GM10847 (cell line): ENCODE measurements around the gene COL20A1.

Experiments used
- POLR2A ChIP-seq: IDR thresholded peaks from 2 replicates; pipeline ENCODE4 v1.6.1; 2011; ENCODE audit not compliant: insufficient read length; ENCODE audit errors: extremely low read depth

Gene COL20A1

DNA sequence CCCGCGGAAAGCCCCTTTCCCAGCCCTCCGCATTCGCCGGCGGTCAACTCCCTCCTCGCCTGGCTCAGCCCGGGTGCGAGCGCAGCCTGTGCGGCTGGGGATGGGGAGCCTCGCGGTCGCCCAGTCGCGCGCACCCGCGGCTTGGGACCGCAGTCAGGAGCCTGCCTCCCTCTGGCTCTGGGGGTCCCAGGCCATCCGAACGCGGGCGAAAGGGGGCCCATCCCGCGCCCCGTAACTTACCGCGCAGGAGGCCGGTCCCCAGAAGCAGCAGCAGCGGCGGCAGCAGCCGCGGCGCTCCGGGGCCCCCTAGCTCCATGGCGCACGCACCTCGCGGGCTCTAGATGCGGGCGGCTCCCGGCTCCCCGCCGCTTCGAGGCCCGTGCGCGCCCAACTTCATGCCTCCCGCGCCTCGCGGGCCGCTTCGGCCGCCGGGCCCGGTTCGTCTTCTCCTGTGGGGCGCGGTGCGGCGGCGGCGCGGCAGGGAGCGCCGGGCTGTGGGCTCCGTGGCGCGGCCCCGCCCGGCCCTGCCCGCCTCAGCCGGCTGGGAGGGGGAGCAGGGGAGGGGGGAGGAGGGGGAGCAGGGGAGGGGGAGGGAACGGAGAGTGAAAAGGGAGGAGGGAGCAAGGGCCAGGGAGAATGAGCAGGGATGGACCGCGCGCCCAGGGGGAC, 68.0 kb downstream of the COL20A1 start, which contains the start of gene CHRNA4:
Gene CHRNA4, minus strand, starts transcription at position 500 of the 669 bp plus-strand sequence. Its CDS starts 184 bp downstream, at position 316.
- no peak for TF ChIP-seq POLR2A

DNA sequence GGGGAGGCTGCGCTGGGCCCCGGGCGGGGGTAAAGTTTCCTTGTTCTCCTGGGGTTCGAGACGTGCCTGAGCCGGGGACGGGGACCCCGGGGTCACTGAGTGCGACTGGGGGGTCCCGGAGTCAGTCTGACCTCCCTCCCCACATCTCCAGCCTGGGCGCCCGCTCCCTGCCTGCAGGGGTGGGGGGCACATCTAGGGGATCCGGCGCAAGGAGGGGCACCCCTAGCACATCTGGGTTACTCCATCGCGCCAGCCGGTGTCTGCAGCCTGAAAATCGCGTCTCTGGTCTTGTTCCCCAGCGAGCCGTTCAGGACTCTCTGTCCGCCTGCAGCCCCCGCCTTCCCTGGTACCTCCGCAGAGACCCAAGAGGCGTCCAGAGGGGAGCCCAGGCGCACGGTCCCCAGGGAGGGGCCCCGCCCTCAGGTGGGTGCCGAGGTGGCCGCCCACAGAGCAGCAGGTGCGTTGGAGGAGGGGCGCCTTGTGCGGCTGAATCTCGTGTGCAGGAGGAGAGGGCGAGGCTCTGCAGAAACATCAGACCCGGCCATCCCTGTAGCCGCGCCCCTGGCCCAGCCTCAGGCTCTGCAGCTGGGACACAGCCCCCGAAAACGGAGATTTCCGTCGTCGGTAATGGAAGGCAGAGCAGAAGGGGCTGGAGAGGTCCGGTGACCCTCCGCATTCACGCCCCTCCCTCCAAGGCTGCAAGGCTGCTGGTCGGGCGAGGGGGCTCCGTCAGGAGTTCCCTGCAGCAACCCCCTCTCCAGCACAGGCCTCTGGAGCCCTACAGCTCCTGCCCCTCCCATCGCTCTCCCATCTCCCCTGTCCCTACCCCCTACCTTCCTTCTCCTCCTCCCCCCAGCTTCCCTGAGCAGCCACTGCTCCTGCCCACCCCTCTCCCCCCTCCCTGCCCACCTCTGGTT, 68.8 kb downstream of the COL20A1 start:
- TF ChIP-seq POLR2A, result no peak

DNA sequence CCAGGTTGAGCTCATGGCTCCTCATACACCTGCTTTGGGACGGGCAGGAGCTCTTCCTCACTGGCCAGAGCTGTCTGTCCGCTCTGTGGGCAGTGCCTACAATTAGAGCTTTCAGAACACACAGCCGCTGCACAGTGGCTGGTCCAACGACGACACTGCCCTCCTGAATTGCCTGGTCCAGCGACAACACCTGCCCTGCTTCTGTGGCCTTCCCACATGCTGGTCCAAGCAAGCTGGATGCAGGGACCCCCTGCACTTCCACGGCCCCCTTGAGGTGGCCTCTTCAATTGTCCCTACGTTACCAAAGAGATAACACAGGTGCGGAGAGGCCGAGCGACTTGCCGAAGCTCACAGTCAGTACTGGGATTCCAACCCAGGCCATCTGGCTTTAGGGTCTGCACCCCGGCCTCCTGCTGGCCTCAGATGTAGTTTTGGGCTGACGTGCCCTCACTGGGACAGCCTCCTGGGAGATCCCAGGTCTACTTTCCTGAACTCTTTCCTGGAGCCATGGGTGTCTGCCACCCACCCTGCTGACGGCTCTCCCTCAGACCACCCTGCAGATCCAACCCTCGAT, 69.5 kb downstream of the COL20A1 start:
- TF ChIP-seq POLR2A, result no peak

GRCh38 chr20:63363013-63363957, 70.3 kb downstream of the COL20A1 start:
- TF ChIP-seq POLR2A, result no peak

GRCh38 chr20:63363981-63364561, 71.1 kb downstream of the COL20A1 start:
- TF ChIP-seq POLR2A, result no peak

DNA sequence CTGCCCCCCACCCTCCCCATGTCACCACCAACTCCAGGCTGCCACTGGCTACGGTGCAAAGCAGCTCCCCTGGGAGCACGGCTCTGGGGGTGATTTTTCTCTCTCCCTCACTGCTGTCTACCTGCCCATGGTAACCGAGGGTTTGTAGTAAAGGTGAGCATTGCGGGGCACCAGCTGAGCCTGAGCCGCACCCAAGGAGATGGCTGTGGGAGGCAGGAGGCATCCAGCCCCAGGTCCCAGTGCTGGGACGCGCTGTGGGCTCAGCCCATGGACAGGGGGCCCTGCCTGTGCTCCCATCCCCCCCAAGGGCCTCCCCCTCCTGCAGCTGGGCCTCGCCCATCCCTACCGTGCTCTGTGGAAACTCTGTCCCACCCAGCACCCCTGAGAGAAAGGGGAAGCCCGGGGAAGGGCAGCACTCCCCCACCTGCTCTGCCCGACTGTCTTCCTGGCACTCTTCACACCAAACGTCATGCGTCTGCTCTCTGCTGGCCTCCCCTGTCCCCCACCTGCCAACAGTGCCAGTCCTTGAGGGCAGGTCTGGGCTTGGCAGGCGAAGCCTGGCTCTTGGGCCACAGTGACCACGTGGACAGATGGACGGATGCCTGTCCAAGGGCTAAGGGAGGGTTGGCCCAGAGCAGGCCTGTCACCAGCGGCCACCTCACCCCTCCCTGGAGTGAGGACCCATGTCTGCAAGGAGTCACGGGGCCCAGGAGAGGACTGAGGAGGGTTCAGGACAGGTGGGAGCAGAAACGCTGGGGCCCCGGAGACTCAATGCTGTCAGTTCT, 72.0 kb downstream of the COL20A1 start:
- no peak for TF ChIP-seq POLR2A

- no peak for TF ChIP-seq POLR2A
Observed at GRCh38 chr20:63365601-63366389, 72.8 kb downstream of the COL20A1 start.

DNA sequence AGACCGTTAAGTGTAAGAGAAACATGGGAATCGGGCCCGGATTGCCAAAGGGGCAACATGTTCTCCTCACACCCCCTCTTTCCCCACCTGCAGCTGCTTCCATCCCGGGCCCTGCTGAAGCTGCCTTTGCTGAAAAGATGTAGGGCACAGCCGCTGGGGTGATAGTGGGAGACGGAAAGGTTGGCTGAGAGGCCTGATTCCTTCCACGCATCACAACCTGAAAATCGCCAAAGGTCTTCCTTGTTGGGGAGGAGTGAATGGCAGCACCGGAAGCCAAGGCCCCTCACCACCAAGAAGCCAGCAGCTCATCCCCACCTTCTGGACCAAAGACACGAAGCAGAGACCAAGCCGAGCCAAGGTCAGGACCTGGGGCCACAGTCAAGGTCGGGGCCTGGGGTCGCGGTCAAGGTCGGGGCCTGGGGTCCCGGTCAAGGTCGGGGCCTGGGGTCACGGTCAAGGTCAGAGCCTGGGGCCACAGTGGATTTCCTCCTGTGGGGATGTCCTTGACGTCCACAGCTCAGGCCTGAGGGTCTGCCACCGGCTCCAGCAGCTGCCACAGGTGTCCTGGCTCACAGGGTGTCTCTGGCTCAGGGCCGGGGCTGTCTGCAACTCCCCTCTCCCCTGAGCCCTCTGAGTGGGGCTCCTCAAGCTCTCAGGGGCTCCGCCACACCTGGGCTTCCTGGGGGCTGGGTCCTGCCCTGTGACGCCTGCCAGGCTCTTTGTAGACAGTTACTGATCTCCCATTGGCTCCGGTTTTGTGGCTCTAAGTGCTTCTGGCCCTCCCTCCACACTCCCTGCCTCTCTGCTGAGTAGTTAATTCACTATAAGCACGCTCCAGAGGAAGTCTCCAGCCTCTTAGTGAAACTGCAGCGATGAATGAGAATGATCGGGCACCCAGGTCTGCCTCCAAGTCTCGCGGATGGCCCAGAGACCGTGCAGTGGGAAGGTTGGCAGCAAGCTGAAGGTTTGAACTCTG, 73.7 kb downstream of the COL20A1 start:
- no peak for TF ChIP-seq POLR2A

DNA sequence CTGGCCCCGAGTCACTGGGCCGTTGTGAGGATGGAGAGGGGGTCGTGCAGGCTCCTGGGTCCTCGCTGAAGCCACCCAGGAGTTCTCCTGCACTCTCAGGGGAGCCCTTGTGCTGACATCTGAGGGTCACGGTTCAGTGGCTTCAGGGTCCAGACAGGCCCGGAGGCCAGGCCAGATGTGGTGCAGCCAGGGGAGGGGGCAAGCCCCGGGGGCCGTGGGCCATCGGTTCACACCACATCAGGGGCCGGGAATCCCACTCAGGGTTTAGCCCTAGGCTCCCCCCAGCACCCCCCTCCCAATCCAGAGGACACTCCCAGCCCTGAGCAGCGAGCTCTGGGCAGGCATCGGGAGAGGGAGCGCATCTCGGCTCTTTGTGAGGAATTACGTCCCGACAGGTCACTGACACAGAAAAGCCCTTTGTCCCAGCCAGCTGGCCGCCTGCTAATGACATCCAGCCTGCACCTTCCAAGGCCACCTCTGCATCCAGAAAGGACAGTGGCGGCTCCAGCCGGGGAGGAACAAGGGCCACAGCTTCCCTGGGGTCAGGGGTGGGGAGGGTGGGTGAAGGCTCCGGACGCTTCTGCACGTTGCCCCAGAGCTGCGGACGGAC, 74.6 kb downstream of the COL20A1 start:
- no peak for TF ChIP-seq POLR2A

DNA sequence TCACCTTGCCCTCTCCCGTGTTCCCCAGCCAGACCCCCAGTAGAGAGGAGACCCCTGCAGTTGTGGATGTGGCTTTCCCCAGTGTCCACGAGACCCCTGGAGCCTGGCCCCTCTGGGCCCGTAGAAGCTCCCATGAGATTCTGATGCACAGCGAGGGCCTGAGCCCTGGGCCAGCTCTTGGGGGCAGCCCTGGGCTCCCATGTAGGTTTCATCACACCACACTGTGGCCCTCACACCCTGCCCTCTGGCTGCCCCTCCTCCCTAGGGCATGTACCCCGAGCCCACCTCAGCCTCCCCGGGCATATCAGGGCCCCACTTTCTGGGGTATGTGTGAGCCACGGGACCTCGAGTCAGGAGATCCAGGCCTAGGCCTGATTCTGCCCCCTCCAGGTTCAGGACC, 75.2 kb downstream of the COL20A1 start:
- no peak for TF ChIP-seq POLR2A

GRCh38 chr20:63369024-63369530, 76.1 kb downstream of the COL20A1 start:
- TF ChIP-seq POLR2A, result no peak
